ENCODE data around the gene MCM7.
"Not testable (repeated sequence)": the region's sequence is repeated elsewhere in the genome, so short reads cannot be mapped to it uniquely, and the experiment has no call there.

Gene MCM7

DNA sequence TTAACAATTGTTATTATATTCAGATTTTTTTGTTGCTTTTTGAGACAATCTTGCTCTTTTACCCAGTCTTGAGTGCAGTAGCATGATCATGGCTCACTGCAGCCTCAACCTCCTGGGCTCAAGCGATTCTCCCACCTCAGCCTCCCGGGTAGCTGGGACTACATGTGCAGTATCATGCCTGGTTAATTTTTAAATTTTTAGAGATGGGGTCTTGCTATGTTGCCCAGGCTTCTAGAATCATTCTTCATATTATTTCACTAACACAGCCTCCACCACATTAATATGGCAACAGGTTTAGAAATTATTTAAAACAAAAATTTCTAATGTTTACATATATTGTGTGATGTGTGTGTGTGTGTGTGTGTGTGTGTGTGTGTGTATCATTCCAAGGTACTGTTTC, 46.1 kb upstream of the MCM7 start:
- Histone ChIP-seq H3K27ac (ENCODE audit: low read depth, low read length) (no peak overlapping the region), H3K9me3 (ENCODE audit: control insufficient read depth, insufficient read depth, low read length) (no peaks in the 10 kb centered on the region), H3K4me2 (ENCODE audit: low read length) (no peak overlapping the region), H3K36me3 (ENCODE audit: control insufficient read depth, low read length) (peaks cover 29% of the 10 kb centered on the region), H3K4me3 (ENCODE audit: low read length) (no peak overlapping the region), H3K79me2 (ENCODE audit: control insufficient read depth, low read length) (peaks cover 35% of the 10 kb centered on the region), H4K20me1 (ENCODE audit: control insufficient read depth, insufficient read depth, low read depth, low read length) (no peaks in the 10 kb centered on the region), H3K9me2 (replicated peaks; ENCODE audit: control insufficient read depth, low read length) (no peaks in the 10 kb centered on the region), H3K4me1 (ENCODE audit: control insufficient read depth, low read length) (peaks cover 43% of the 10 kb centered on the region), H3K27me3 (ENCODE audit: control insufficient read depth, low read length) (no peaks in the 10 kb centered on the region), H3F3A (ENCODE audit: control insufficient read depth, insufficient read depth) (peaks cover 16% of the 10 kb centered on the region)
- TF ChIP-seq EZH2phosphoT487 (IDR thresholded peaks at IDR 0.05; ENCODE audit: borderline replicate concordance, low read length): no peak
- TF ChIP-seq, protein P1, sequence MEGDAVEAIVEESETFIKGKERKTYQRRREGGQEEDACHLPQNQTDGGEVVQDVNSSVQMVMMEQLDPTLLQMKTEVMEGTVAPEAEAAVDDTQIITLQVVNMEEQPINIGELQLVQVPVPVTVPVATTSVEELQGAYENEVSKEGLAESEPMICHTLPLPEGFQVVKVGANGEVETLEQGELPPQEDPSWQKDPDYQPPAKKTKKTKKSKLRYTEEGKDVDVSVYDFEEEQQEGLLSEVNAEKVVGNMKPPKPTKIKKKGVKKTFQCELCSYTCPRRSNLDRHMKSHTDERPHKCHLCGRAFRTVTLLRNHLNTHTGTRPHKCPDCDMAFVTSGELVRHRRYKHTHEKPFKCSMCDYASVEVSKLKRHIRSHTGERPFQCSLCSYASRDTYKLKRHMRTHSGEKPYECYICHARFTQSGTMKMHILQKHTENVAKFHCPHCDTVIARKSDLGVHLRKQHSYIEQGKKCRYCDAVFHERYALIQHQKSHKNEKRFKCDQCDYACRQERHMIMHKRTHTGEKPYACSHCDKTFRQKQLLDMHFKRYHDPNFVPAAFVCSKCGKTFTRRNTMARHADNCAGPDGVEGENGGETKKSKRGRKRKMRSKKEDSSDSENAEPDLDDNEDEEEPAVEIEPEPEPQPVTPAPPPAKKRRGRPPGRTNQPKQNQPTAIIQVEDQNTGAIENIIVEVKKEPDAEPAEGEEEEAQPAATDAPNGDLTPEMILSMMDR (IDR thresholded peaks at IDR 0.05; ENCODE audit: low read depth, low read length, poor library complexity, severe bottlenecking): no peak

DNA sequence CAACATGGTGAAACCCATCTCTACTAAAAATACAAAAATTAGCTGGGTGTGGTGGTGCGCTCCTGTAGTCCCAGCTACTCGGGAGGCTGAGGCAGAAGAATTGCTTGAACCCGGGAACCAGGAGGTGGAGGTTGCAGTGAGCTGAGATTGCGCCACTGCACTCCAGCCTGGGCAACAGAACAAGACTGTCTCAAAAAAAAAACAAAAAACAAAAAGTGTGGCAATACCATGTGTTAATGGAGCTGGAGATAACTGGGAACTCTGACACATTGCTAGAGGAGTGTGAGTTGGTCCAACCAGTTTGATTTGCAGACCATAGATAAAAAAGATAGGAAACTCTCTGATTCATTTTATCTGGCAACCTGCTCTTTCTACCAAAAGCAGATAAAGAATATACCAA, 45.2 kb upstream of the MCM7 start:
- H3K4me3 ChIP-seq (ENCODE audit: low read length); H3K27ac ChIP-seq (ENCODE audit: low read depth, low read length); H4K20me1 ChIP-seq (ENCODE audit: control insufficient read depth, insufficient read depth, low read depth, low read length); H3K4me2 ChIP-seq (ENCODE audit: low read length); H3K9me2 ChIP-seq (replicated peaks; ENCODE audit: control insufficient read depth, low read length); H3K9me3 ChIP-seq (ENCODE audit: control insufficient read depth, insufficient read depth, low read length); H3F3A ChIP-seq (ENCODE audit: control insufficient read depth, insufficient read depth); H3K27me3 ChIP-seq (ENCODE audit: control insufficient read depth, low read length): not testable (repeated sequence)
- H3K79me2 ChIP-seq (ENCODE audit: control insufficient read depth, low read length): peaks cover 25% of the 10 kb centered on the region
- peaks cover 43% of the 10 kb centered on the region for H3K4me1 ChIP-seq (ENCODE audit: control insufficient read depth, low read length)
- peaks cover 21% of the 10 kb centered on the region for H3K36me3 ChIP-seq (ENCODE audit: control insufficient read depth, low read length)

DNA sequence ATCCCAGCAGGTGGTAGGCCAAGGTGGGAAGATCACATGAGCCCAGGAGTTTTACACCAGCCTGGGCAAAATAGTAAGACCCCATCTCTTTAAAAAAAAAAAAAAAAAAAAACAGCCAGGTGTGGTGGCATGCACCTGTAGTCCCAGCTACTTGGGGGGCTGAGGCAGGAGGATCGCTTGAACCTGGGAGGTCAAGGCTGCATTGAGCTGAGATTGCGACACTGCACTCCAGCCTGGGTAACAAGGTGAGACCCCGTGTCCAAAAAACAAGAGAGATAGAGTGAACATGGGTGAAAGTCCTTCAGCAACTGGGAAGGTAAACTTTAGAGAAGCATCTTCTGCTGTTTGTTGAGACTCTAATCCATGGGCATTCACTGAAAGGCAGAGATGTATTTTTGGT, 41.3 kb upstream of the MCM7 start:
- Histone ChIP-seq H3K4me1 (ENCODE audit: control insufficient read depth, low read length) (peaks cover 46% of the 10 kb centered on the region), H3K36me3 (ENCODE audit: control insufficient read depth, low read length) (no peaks in the 10 kb centered on the region), H3K27ac (ENCODE audit: low read depth, low read length) (no peak overlapping the region), H3K4me3 (ENCODE audit: low read length) (no peak overlapping the region), H3K79me2 (ENCODE audit: control insufficient read depth, low read length) (no peaks in the 10 kb centered on the region), H4K20me1 (ENCODE audit: control insufficient read depth, insufficient read depth, low read depth, low read length) (no peaks in the 10 kb centered on the region), H3K27me3 (ENCODE audit: control insufficient read depth, low read length) (no peaks in the 10 kb centered on the region), H3K4me2 (ENCODE audit: low read length) (no peak overlapping the region), H3K9me3 (ENCODE audit: control insufficient read depth, insufficient read depth, low read length) (no peaks in the 10 kb centered on the region), H3F3A (ENCODE audit: control insufficient read depth, insufficient read depth) (peaks cover 18% of the 10 kb centered on the region), H3K9me2 (replicated peaks; ENCODE audit: control insufficient read depth, low read length) (no peaks in the 10 kb centered on the region)
- TF ChIP-seq EZH2phosphoT487 (IDR thresholded peaks at IDR 0.05; ENCODE audit: borderline replicate concordance, low read length): no peak
- TF ChIP-seq, protein P1 (IDR thresholded peaks at IDR 0.05; ENCODE audit: low read depth, low read length, poor library complexity, severe bottlenecking): no peak

DNA sequence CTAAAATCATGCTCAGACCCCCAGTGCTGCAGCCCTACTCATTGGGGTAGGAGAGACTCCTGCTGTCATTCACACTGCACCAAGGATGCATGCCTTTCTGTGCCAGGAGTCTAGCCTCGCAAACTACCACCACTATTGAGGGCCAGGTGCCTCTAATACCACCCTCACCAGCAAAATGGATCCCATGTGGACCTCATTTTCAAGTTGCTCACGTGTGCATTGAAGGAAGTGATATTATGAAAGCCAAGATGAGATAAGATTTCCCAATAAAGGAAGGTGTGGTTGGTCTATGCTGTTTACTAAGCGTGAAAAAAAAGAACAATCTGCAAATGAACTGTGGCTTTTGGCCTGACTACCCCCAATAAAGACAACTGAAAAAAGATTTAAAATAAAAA, 40.4 kb upstream of the MCM7 start:
- H4K20me1 ChIP-seq (ENCODE audit: control insufficient read depth, insufficient read depth, low read depth, low read length): no peaks in the 10 kb centered on the region
- H3K79me2 ChIP-seq (ENCODE audit: control insufficient read depth, low read length): no peaks in the 10 kb centered on the region
- no peaks in the 10 kb centered on the region for H3K27me3 ChIP-seq (ENCODE audit: control insufficient read depth, low read length)
- no peak overlapping the region for H3K27ac ChIP-seq (ENCODE audit: low read depth, low read length)
- H3K4me3 ChIP-seq (ENCODE audit: low read length): no peak overlapping the region
- peaks cover 48% of the 10 kb centered on the region for H3K4me1 ChIP-seq (ENCODE audit: control insufficient read depth, low read length)
- H3K9me3 ChIP-seq (ENCODE audit: control insufficient read depth, insufficient read depth, low read length): no peaks in the 10 kb centered on the region
- H3F3A ChIP-seq (ENCODE audit: control insufficient read depth, insufficient read depth): peaks cover 18% of the 10 kb centered on the region
- peak overlapping the region; percentile 34 for H3K4me2 ChIP-seq (ENCODE audit: low read length)
- H3K9me2 ChIP-seq (replicated peaks; ENCODE audit: control insufficient read depth, low read length): no peaks in the 10 kb centered on the region
- H3K36me3 ChIP-seq (ENCODE audit: control insufficient read depth, low read length): no peaks in the 10 kb centered on the region
- no peak for TF ChIP-seq EZH2phosphoT487 (IDR thresholded peaks at IDR 0.05; ENCODE audit: borderline replicate concordance, low read length)
- TF ChIP-seq, protein P1 (IDR thresholded peaks at IDR 0.05; ENCODE audit: low read depth, low read length, poor library complexity, severe bottlenecking): no peak

All from DOHH2 (cell line).